ENCODE results near the gene ZNF148.

- TF ChIP-seq POLR2AphosphoS5 (IDR thresholded peaks at IDR 0.05), result no peak
- TF ChIP-seq, protein P1, sequence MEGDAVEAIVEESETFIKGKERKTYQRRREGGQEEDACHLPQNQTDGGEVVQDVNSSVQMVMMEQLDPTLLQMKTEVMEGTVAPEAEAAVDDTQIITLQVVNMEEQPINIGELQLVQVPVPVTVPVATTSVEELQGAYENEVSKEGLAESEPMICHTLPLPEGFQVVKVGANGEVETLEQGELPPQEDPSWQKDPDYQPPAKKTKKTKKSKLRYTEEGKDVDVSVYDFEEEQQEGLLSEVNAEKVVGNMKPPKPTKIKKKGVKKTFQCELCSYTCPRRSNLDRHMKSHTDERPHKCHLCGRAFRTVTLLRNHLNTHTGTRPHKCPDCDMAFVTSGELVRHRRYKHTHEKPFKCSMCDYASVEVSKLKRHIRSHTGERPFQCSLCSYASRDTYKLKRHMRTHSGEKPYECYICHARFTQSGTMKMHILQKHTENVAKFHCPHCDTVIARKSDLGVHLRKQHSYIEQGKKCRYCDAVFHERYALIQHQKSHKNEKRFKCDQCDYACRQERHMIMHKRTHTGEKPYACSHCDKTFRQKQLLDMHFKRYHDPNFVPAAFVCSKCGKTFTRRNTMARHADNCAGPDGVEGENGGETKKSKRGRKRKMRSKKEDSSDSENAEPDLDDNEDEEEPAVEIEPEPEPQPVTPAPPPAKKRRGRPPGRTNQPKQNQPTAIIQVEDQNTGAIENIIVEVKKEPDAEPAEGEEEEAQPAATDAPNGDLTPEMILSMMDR (IDR thresholded peaks at IDR 0.05), result no peak
Observed at GRCh38 chr3:125351152-125351551, 24.0 kb downstream of the ZNF148 start.

Data from esophagus muscularis mucosa (tissue), 3 donors.